ENCODE data around the gene ERC1.

- TF ChIP-seq POLR2A (IDR thresholded peaks at IDR 0.05; ENCODE audit: low read depth, low read length), result no peak
- TF ChIP-seq SPI1 (IDR thresholded peaks at IDR 0.05; ENCODE audit: low read depth, low read length), result no peak
- TF ChIP-seq POLR2AphosphoS5 (IDR thresholded peaks at IDR 0.05; ENCODE audit: low read depth, low read length), result no peak
- TF ChIP-seq PAX5 (IDR thresholded peaks at IDR 0.05; ENCODE audit: insufficient read depth, low read length, severe bottlenecking), result no peak
- no peak for TF ChIP-seq TAF1 (IDR thresholded peaks at IDR 0.05; ENCODE audit: low read depth, low read length)
- no peak for TF ChIP-seq POU2F2 (IDR thresholded peaks at IDR 0.05; ENCODE audit: low read depth, low read length)
These were observed 191.0 kb downstream of the ERC1 start for GRCh38 chr12:1182069-1182468.
